Panc1 (cell line): Measurements from ENCODE around the gene CSH2.

Experiments
- POLR2AphosphoS5 ChIP-seq: IDR thresholded peaks from 2 replicates; pipeline ENCODE4 v1.6.1; 2012; ENCODE audit warnings: mild to moderate bottlenecking, low read depth, low read length, moderate library complexity
- SIN3A ChIP-seq: IDR thresholded peaks from 2 replicates; pipeline ENCODE4 v1.6.1; 2012; ENCODE audit warnings: low read depth, mild to moderate bottlenecking, low read length, moderate library complexity, borderline replicate concordance; ENCODE audit not compliant: insufficient read depth
- TCF7L2 ChIP-seq: IDR thresholded peaks from 2 replicates; pipeline ENCODE4 v1.6.1; 2011; ENCODE audit warnings: mild to moderate bottlenecking, low read depth, low read length, inconsistent platforms
- TF ChIP-seq, protein P1 (sequence below): fragments of 450-650 bp; IDR thresholded peaks from 2 replicates; pipeline ENCODE4 v1.5.1; 2017; ENCODE audit warnings: mild to moderate bottlenecking
- TF ChIP-seq, protein P2 (sequence below), 2 experiments: IDR thresholded peaks; 2 replicates each; pipeline ENCODE4 v1.6.1; 2011 to 2012; ENCODE audit warnings: low read depth in 2 of 2, control low read depth in 1 of 2, low read length in 1 of 2, mild to moderate bottlenecking in 1 of 2, moderate library complexity in 1 of 2; ENCODE audit not compliant: insufficient read depth in 1 of 2

DNA sequence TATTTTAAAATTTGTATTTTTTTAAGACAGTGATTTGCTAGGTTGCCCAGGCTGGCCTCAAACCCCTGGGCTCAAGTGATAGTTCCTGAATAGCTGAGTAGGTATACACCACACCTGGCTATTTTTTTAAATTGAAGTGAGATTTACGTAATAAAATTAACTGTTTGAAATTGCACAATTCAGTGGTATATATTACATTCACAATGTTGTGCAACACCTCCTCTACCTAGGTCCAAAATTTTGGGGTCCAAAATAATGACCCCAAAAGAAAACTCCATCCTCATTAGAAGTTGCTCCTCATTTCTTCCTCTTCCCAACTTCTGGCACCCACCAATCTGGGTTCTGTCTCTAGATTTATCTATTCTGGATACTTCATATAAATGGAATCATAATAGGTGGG is 28.0 kb downstream of the CSH2 start:
- TF ChIP-seq, protein P1, sequence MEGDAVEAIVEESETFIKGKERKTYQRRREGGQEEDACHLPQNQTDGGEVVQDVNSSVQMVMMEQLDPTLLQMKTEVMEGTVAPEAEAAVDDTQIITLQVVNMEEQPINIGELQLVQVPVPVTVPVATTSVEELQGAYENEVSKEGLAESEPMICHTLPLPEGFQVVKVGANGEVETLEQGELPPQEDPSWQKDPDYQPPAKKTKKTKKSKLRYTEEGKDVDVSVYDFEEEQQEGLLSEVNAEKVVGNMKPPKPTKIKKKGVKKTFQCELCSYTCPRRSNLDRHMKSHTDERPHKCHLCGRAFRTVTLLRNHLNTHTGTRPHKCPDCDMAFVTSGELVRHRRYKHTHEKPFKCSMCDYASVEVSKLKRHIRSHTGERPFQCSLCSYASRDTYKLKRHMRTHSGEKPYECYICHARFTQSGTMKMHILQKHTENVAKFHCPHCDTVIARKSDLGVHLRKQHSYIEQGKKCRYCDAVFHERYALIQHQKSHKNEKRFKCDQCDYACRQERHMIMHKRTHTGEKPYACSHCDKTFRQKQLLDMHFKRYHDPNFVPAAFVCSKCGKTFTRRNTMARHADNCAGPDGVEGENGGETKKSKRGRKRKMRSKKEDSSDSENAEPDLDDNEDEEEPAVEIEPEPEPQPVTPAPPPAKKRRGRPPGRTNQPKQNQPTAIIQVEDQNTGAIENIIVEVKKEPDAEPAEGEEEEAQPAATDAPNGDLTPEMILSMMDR, result no peak
- TF ChIP-seq TCF7L2, result no peak
- TF ChIP-seq POLR2AphosphoS5, result no peak
- no peak for TF ChIP-seq SIN3A
- TF ChIP-seq, protein P2, sequence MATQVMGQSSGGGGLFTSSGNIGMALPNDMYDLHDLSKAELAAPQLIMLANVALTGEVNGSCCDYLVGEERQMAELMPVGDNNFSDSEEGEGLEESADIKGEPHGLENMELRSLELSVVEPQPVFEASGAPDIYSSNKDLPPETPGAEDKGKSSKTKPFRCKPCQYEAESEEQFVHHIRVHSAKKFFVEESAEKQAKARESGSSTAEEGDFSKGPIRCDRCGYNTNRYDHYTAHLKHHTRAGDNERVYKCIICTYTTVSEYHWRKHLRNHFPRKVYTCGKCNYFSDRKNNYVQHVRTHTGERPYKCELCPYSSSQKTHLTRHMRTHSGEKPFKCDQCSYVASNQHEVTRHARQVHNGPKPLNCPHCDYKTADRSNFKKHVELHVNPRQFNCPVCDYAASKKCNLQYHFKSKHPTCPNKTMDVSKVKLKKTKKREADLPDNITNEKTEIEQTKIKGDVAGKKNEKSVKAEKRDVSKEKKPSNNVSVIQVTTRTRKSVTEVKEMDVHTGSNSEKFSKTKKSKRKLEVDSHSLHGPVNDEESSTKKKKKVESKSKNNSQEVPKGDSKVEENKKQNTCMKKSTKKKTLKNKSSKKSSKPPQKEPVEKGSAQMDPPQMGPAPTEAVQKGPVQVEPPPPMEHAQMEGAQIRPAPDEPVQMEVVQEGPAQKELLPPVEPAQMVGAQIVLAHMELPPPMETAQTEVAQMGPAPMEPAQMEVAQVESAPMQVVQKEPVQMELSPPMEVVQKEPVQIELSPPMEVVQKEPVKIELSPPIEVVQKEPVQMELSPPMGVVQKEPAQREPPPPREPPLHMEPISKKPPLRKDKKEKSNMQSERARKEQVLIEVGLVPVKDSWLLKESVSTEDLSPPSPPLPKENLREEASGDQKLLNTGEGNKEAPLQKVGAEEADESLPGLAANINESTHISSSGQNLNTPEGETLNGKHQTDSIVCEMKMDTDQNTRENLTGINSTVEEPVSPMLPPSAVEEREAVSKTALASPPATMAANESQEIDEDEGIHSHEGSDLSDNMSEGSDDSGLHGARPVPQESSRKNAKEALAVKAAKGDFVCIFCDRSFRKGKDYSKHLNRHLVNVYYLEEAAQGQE (IDR thresholded peaks at IDR 0.05; ENCODE audit: insufficient read depth in 1 of 2, low read depth in 2 of 2, low read length in 1 of 2), result no peak
